HuH-7.5 (cell line): ENCODE measurements around the gene CCSER2.
A peak's percentile ranks its signal among the peaks of the same experiment; 100 is the strongest.

Source experiments
- DNase-seq: peaks from one replicate; pipeline ENCODE4 v3.0.0; 2011; ENCODE audit warnings: low spot score

The CCSER2 gene

DNA sequence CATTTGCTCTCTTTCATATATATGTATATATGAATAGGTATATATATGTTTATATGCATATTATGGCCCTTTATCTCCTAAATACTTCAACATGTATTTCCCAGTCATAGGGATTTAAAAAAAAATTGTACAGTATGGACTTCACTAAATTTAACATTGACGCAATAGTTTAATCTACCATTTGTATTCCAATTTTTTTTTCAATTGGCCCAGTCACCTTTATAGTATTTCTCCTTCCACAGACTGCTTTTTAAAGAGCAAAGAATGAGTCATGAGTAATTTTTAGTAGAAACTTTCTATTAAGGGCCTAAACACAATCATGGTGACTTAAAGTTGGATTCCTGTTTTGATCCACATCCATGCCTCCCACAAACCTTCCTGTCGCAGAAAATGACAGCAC, 20.5 kb downstream of the CCSER2 start:
- no peak for DNase-seq

DNA sequence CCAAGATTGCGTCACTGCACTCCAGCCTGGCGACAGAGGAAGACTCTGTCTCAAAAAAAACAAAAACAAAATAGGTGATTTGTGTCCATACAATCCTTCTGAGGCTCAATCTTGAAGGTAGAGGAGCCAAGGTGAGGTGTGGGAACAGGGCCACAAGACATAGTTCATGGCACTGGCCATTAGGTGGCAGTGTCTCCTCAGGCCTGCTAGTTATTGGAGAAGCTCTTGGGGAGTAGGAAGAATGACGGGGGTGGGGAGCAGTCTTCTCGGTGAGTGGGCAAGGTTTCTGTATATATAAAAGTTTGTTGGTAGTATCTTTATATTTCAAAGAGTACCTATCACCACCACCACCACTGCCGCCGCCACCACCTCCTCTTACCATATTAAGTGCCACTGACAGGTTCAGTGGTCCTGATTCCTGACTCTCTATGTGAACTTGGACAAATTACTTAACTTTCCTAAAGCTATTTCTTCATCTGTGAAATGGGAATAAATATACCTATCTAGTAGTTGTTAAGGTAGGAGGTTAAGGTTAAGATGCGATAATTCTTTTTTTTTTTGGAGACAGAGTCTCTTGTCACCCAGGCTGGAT, 24.0 kb downstream of the CCSER2 start:
- DNase-seq, result peak; percentile 43

DNA sequence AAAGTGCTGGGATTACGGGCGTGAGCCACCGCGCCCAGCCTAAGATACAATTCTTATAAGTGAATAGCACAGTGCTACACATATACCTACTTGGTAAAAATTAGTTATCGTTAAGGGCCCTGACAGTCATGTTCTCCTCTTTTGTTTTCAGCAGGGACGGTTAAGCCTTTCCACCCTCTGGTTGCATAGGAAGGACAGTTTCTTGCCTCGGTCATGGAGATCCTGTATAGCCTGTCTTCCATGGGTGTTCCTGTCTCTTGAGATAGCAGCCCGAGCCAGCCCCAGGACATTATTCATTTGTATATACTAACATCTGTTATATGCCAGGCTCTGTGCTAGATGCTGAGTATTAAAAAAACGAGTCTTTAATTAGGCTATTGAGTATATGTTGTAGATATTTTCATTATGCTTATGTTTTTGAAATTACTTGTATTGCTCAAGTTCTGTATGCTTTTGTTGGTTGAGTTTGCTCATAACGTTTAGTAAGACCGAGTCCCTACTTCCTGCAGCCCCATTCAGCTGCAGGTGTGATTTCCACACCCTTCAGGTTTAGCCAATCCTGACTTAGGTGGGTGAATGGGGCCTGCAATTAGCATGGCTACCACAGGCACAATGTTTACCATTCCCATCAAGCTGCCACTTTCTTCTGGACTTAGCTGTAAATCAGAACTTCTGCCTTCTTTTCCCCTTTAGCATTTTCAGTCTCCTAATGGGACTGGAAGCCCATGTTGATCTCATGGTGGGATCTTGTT, 24.8 kb downstream of the CCSER2 start:
- no peak for DNase-seq

DNA sequence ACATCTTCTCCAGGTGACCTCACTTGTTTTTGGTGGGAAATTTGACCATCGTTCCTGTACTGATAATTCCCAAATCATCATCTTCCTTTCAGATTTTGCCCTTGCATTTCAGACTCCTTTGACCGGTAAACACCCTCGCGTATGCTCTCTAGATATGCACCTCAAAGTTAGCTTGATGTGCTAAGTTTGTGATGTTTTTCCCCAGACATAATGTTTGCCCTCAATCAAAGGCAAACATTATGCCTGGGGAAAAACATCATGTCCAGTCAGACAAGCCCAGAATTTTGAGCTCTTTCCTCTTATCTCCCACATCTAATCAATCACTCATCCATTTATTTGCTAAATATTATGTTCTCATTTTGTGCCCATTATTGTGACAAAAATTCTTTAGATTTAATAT, 26.2 kb downstream of the CCSER2 start:
- no peak for DNase-seq

DNA sequence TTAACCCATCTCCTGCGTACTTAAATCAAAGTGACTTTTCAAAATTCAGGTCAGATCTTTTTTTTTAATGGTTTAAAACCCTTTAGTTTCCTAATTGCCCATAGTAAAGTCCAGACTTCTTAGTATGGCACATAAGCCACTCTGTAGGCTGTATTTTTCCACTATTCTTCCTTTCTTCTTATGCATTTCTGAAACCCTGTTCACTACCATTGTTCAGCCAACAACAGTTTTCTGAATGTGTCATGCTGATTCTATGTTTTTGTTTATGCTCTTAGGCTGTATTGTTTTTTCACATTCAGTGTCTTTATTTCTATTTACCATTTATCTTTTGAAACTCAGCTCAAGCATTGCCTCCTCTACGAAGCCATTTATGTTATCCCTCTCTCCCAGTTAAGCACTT, 26.7 kb downstream of the CCSER2 start:
- DNase-seq, result no peak

DNA sequence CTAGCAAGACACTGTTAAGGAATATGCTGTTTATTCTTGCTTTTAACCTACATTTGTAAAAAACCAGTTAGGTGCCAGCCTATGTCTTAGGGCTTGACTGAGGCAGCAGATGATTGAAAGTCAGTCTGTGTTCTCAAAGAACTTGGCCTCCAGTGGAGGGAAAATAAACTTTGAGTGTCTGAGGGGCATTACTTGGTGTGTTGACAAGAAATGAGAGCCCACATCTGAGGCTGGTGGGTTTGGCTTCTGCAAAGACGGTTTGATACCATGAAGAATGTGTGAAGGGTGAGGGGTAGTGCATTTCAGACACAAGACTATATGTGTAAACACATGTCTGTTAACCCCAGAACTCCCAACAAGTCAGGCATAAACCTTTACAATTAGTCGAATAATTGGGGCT, 28.5 kb downstream of the CCSER2 start:
- DNase-seq, result no peak

DNA sequence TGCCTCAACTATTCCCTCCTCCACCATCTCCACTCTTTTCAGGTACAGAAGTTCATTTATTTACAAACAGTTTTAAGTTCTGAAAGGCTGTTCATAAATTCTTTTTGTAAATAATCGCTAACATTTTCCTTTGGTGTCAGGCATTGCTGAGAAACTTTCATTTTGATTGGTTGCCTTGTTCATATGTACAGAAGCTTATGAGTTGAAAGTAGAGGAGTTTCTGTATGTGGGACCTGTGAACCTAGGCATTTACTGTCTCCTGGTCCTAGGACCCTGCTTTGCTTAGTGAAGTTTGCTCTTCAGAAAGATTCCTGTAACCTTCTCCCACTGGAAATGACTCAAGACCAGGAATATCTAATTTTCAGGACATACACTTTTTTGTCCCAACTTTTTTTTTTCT, 30.4 kb downstream of the CCSER2 start:
- DNase-seq, result no peak

DNA sequence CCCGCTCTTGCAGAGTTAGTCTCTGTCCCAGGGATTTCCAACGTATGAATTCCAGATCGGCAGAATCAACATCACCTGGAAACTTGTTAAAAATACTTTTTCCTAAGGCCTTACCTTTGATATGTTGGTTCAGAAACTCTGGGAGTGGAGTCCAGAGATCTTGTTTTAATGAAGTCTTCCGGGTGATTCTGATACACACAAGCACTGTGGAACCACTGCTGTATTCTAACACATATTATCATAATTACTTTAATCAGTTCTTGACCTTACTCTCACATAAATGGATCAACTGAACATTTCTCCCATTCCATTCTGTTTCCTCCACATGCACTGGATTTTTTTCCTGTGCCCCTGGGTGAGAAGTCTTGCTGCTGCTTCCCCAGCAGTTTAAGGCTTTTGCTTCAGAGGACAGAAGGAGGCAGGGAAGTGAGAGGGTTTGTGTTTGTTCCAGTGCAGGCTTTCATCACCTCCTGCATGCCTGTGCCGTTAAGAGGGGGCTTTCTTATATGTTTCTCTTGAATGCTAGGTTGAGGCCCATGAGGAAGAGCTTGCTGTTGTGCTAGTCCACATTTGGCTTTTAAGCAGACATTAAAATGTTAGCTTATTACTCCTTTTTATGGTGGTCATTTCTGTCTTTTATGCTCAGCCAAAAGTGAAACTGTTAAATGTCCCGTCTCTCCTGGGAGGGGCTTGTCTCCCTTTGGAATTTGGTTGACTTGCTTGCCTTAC, 32.4 kb downstream of the CCSER2 start:
- no peak for DNase-seq

DNA sequence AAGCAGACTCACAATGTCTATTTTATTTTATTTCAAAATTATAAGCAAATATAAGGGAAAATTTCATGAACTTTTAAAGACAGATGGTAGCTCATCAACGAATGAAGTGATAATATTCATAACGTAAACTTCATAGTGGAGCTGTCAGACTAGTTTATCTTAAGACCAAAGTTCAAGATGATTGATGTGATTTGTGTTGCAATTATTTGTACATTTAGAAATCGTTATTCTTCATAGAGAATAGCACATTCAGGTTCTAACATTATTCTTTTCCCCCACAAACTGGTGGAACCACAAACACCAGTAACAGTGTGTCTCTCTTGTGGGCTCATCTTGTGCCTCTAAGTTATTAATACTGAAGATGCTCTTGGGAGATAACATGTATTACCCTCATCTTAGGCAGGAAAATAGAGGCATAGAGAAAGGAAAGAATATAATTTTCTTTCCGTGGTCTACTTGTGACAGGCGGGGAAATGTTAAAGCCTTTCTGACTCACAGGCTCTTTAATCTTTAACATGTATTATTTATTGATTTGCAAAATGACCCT, 37.0 kb downstream of the CCSER2 start:
- no peak for DNase-seq

DNA sequence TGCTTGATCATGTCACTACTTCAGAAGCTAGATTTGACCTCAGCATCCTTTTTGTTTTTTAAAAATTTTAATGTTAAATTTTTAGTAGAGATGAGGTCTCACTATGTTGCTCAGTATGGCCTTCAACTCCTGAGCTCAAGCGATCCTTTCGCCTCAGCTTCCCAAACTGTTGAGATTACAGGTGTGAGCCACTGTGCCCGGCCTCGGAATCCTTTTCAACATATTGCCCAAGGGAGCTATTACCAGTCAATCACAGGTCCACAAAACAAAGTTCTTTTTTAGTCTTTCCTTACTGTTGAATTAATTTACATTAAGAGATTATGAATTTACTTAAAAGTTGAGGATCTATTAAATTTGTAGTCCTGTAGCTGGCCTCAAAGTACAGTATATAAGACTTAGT, 37.7 kb downstream of the CCSER2 start:
- DNase-seq, result no peak

DNA sequence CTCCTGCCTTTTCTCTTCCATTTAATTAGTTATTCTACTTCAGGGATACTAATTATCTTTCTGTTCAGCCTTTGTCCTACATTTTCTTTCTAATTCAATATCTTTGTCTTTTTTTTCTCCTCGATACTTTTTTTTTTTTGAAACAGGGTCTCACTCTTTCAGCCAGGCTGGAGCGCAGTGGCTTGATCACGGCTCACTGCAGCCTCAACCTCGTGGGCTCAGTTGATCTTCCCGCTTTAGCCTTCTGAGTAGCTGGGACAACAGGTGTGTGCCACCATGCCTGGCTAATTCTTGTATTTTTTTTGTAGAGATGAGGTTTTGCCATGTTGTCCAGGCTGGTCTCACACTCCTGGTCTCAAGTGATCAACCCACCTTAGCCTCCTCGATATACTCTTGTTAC, 38.9 kb downstream of the CCSER2 start:
- DNase-seq, result no peak

DNA sequence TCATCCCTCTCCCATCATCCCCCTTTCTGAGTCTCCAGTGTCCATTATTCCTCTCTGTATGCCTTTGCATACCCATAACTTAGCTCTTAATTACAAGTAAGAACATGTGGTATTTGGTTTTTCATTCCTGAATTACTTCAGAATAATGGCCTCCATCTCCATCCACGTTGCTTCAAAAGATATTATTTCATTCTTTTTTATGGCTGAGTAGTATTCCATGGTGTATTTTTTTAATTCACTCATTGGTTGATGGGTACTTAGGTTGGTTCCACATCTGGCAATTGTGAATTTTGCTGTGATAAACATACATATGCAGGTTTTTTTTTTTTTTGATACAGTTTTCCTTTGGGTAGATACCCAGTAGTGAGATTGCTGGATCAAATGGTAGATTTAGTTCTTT, 40.4 kb downstream of the CCSER2 start:
- no peak for DNase-seq

DNA sequence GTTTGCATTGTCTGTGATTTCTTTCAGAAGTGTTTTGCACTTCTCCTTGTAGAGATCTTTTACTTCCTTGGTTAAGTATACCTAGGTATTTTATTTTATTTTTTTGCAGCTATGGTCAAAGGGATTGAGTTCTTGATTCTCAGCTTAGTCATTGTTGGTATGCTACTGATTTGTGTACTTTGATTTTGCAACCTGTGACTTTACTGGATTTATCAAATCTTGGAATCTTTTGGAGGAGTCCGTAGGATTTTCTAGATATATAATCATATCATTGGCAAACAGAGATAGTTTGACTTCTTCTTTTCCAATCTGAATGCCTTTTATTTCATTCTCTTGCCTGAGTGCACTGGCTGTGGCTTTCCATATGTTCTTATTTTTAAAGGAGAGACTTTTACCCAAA, 41.9 kb downstream of the CCSER2 start:
- no peak for DNase-seq

DNA sequence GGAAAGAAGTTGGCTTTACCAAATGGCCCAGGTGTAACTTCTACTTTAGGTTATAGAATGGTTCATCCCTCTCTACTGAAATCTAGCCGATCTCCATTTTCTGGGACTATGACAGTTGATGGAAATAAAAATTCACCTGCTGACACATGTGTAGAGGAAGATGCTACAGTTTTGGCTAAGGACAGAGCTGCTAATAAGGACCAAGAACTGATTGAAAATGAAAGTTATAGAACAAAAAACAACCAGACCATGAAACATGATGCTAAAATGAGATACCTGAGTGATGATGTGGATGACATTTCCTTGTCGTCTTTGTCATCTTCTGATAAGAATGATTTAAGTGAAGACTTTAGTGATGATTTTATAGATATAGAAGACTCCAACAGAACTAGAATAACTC, 43.6 kb downstream of the CCSER2 start:
- DNase-seq, result no peak

DNA sequence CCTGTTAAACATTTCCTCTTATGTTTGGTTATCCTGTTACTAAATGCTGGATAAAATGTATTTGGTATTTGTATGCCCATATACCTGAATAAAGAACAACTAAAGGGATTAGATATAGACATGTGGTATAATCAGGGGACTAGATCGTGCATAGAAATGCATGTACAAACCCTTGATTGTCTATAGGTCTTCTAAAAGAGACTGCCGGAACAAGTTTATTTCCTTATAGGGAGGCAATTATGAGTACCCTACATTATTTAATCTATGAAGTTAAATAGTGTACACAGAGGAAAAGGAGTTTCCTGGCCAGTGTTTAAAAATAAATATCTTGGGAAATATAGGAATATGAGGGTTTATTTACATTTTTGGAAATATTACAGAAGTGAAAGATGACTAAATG, 44.6 kb downstream of the CCSER2 start:
- DNase-seq, result no peak

DNA sequence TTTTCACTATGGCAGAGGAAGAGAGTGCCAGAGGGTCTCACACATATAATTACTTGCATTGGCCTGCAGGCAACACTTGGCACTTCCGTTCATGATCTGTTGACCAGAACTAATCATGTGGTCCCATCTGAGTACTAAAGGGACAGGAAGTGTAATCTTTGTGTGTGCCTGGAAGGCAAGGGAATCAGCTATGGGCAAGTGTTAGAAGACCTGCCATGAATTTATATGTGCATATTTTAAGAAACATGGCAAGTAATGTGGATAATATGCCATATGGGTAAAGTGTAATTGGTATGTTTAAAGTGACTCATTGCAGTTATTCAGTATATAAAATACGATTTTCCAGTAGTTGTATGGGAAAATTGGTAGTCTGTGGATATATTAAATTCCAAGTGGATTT, 46.1 kb downstream of the CCSER2 start:
- DNase-seq, result no peak

DNA sequence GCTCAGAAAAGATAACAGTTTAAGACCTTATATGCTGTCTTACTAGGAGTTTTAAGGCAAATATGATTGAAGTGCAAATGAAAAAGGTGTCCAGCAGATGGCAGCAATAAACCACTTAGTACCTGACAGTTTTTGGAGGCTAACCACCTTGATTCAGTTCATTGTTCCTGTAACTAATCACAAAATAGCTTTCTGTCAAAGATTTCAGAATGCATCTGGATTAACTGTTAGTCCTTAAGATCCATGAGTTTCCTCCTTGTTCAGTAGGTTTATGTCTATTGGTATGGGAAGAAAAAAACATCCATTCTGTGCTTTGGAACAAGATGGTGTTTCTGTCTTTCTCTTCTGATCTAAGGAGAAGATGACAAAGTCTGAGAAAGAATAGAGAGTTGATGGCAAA, 46.6 kb downstream of the CCSER2 start:
- DNase-seq, result no peak

DNA sequence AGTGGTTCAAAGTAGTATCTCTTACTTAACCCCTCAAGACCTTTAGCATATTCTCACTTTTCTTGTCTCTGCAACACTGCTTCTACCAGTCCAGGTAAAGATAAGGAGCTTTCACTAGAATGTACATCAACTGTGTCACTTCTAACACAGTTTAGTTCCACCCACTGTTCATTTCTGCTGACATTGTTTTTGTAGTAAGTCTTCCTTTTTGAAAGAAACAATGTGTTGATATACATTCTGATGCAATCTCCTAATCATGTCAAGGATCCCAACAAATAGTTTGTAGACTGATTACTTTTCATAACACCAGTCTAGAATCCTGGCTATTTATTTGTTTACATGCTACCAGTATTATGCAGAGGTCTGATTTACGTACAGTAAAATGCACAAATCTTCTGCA, 47.5 kb downstream of the CCSER2 start:
- no peak for DNase-seq

DNA sequence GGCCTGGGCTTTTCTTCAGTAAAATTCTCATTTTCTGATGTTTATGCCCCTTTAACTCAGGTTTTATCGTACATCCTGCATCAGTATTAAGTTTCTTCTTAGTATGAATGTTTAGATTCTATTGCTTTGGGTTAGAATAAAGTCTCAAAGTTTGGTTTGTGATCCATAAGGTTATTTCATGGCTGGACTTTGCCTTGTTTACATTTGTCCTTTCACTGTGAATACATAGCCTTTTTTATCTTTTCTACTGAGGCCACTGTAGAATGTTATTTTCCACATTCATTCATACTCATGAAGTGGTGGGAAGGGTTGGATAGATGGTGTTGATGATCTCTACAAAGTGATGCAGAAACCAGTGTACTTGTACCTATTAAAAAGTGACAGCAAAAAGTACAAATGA, 59.8 kb downstream of the CCSER2 start:
- DNase-seq, result no peak

DNA sequence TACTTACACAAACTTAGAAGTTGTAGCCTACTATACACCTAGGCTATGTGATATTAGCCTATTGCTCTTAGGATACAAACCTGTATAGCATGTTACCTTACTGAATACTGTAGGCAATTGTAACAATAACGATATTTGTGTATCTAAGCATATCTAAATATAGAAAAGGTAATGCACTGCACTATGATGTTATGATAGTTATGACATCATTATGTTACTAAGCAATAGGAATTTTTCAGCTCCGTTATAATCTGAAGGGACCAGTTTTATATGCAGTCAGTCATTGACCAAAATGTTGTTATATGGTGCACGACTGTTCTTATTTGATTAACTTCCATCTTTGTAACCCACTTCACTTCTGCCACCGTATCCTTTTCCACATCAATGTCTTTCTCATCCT, 62.0 kb downstream of the CCSER2 start:
- no peak for DNase-seq

DNA sequence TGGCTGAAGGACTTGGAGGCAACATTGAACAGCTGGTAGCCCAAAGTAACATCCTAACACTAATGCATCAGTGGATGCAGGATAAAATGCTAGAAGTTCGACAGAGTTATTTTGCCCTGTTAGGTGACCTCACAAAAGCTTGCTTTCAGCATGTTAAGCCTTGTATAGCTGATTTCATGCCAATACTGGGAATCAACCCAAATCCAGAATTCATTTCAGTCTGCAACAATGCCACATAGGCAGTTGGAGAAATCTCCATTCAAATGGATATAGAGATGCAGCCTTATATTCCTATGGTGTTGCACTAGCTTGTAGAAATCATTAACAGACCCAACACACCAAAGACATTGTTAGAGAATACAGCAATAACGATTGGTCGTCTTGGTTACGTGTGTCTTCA, 62.9 kb downstream of the CCSER2 start:
- DNase-seq, result no peak

DNA sequence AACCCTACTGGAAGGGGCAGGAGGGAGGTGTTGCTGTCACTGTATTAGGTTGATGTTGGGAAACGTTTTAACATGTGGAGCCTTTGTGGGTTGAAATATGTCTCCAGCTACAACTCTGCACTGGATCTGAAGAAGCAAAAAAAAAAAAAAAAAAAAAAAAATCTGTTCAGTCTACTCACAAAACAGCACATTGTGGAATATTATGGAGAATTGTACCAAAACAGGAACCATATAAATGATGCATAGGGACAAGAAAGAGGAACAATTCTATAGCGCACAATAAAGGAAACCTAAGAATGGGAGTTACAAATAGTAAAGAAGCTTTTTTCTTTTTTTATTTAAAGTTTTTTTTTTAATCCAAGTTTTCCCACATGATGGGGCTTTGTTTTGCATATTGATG, 63.8 kb downstream of the CCSER2 start:
- DNase-seq, result no peak

DNA sequence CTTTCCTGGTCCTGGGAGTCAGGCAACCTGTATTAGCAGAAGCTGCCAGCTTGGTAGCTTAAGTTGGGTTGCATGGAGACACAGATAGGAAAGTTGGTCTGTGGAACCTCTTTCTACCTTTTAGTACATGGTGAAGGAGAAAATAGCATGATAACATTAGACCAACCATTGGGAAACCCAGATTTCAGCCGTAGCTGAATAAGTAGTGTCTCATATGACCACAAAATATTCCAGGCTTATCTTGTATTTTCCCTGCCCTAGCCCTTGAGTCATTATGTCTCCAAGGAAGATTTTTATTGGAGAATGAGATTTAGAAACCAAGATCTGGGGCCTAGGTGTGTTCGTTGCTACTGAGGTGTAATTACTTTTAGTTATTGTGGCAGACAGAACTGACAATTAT, 67.2 kb downstream of the CCSER2 start:
- DNase-seq, result no peak
